Astrocyte of the cerebellum (primary cell): ENCODE data around the gene C11orf54.
A peak's percentile ranks its signal among the peaks of the same experiment; 100 is the strongest.

Experiments
- DNase-seq: peaks from one replicate; pipeline ENCODE4 v3.0.0-alpha.2; 2011; ENCODE audit warnings: low read depth
- H3K4me3 ChIP-seq: 2 replicates; pipeline ENCODE4 v1.5.1; 2011; ENCODE audit warnings: mild to moderate bottlenecking, low read depth, low read length, moderate library complexity
- in situ Hi-C: cut with HindIII; loops from 2 replicates; pipeline ENCODE4 v1.10.0; 2017; ENCODE audit warnings: low sequenced_read_pairs
- TF ChIP-seq, protein P1 (sequence below): IDR thresholded peaks from 2 replicates; pipeline ENCODE4 v1.5.1; 2012; ENCODE audit warnings: low read length, low read depth, moderate library complexity, mild to moderate bottlenecking; ENCODE audit errors: missing control alignments

The C11orf54 gene

DNA sequence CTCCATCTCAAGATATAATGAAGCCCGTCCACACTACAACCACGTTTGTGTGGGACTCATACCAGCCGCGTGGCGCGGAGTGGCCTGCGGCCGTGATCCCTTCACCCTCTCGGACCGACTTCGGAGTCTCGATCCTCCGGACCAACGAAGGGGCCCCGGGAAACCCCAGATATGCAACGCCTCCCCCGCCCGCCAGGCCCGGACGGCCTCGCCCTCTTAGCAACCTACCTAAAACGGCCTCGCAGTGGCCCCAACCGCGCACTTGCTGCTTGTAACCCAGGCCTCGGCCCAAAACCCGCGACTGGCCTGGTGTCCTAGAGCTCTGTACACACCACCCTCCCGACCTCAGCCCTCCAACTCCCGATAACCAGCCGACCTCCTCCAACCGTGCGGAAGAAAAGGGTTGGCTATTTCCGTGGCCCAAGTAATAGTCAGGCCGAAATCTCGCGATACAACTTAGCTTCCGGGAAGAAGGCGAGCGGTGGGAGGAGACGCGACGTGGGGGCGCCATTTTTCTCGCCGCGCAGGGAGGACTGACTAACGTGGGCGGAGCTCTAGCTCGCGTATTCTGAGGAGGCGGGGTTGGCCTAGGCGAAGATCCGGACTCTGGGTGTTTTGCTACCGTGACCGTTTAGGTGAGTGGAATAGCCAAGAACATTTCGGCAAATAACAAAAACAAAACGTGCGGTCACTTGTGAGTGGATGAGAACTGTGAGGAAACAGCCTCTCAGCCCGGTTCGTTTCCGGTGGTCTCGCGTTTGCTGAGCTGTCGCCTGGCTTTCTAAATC lies at the start of gene C11orf54, which contains the start of gene TAF1D:
C11orf54 (plus strand) TSS at position 579 of the 788 bp plus-strand sequence. CDS start 5,722 bp downstream, outside the sequence.
TAF1D (minus strand) TSS at position 402 of the 788 bp plus-strand sequence. CDS start 2,191 bp downstream, outside the sequence.
- in situ Hi-C loops, result no loop called here
- peak; percentile 96 for DNase-seq
- TF ChIP-seq, protein P1, sequence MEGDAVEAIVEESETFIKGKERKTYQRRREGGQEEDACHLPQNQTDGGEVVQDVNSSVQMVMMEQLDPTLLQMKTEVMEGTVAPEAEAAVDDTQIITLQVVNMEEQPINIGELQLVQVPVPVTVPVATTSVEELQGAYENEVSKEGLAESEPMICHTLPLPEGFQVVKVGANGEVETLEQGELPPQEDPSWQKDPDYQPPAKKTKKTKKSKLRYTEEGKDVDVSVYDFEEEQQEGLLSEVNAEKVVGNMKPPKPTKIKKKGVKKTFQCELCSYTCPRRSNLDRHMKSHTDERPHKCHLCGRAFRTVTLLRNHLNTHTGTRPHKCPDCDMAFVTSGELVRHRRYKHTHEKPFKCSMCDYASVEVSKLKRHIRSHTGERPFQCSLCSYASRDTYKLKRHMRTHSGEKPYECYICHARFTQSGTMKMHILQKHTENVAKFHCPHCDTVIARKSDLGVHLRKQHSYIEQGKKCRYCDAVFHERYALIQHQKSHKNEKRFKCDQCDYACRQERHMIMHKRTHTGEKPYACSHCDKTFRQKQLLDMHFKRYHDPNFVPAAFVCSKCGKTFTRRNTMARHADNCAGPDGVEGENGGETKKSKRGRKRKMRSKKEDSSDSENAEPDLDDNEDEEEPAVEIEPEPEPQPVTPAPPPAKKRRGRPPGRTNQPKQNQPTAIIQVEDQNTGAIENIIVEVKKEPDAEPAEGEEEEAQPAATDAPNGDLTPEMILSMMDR, result peak; percentile 3
- H3K4me3 ChIP-seq, result peak within 1 kb of the TSS; percentile 94

DNA sequence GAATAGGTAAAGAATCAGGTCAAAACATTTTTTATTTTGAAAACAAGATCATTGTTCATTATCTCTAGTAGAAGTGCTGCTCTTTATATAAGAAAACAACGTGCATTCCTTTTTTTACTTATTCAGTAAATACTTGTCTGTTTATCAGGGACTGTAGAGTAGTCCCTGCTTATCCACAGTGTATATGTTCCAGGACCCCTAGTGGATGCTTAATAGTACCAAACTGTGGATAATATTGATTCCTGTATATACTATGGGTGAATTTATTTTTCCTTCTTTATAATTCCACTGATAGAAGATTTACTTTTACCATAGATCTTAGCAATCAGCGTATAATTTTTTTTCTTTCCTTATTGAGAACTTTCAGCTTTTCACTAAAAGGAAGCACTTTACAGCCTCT lies 47.4 kb upstream of the C11orf54 start:
- H3K4me3 ChIP-seq, result no peak overlapping the region
- in situ Hi-C loops, result no loop called here
- TF ChIP-seq, protein P1, result no peak
- DNase-seq, result no peak

DNA sequence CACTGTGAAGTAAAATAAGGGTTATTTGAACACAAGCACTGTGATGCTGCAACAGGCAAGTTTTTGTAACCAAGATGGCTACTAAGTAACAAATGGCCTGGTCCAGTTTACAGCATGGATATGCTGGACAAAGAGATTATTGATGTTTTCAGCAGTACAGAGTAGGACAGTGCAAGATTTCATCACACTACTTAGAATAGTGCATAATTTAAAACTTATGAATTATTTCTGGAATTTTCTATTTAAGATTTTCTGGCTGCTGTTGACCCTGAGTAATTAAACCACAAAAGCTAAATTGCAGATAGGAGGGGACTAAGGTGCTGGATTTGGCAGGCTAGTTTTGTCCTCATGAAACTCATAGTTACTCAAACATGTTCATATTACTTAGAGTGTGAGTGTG lies 46.9 kb upstream of the C11orf54 start:
- no peak overlapping the region for H3K4me3 ChIP-seq
- TF ChIP-seq, protein P1, result no peak
- DNase-seq, result no peak
- in situ Hi-C loops, result no loop called here

DNA sequence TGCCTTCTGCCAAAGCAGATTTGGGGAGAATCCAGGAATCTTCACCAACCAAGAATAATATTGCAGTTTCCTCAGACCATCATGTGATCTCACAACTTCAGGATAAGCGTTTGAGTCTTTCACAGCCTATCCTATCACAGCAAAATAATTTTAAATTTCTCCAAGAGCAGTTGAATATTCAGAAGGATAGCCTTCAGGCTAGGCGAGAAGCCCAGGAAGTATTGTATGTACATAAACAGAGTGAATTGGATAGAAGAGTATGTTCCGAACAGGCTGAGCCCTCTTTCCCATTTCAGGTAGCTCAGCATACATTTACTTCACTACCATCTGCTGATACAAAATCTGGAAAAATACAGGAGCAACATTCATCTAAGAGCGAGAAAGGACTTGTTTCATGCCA lies 43.9 kb upstream of the C11orf54 start:
- in situ Hi-C loops, result no loop called here
- no peak for DNase-seq
- TF ChIP-seq, protein P1, result no peak
- H3K4me3 ChIP-seq, result no peak overlapping the region

DNA sequence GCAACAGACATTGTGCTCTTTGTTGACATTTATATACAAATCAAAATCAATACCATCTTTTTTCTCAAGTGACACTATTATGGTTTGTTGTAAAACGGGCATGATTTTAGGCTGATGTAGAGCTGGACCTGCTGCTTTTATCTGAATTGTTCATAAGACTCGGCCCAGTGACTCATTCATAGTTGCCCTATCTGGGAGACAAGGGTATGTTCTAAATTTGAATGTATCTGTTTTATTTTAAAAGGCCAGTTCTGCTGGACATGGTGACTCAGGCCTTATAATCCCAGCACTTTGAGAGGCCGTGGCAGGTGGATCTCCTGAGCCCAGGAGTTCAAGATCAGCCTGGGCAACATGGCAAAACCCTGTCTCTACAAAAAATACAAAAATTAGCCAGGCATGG lies 40.6 kb upstream of the C11orf54 start:
- in situ Hi-C loops, result no loop called here
- H3K4me3 ChIP-seq, result no peak overlapping the region
- TF ChIP-seq, protein P1, result no peak
- no peak for DNase-seq

DNA sequence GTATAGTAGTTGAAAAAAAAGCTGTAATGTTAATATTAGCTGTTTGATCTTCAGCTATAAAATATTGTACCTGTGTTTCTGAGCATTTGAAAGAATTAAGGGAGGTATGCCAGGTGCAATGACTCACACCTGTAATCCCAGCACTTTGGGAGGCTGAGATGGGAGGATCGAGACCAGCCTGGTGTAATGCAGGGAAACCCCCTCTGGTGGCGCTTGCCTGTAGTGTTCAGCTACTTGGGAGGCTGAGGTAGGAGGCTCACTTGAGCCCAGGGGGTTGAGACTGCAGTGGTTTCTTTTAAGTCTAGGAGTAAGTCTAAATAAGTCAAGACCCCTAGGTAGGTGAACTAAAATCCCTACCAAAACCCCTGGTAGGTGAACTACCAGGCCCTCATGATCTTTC lies 37.2 kb upstream of the C11orf54 start:
- in situ Hi-C loops, result no loop called here
- H3K4me3 ChIP-seq, result no peak overlapping the region
- TF ChIP-seq, protein P1, result no peak
- DNase-seq, result no peak
